Mesendoderm (in vitro differentiated cells): ENCODE measurements around the gene FGD4.

Experiments used
- DNase-seq: peaks from one replicate; pipeline ENCODE4 v3.0.0; 2013
- H2AK5ac ChIP-seq: 2 replicates; pipeline ENCODE4 v1.6.1; 2013; ENCODE audit warnings: low read length, inconsistent platforms
- H2BK120ac ChIP-seq: 2 replicates; pipeline ENCODE4 v1.6.1; 2013; ENCODE audit warnings: low read depth, mild to moderate bottlenecking, low read length, moderate library complexity, mixed read lengths
- H2BK15ac ChIP-seq: replicated peaks from 2 replicates; pipeline ENCODE4 v1.6.1; 2013; ENCODE audit warnings: low read depth, mild to moderate bottlenecking, moderate library complexity
- H2BK5ac ChIP-seq: 2 replicates; pipeline ENCODE4 v1.6.1; 2013; ENCODE audit warnings: low read length, inconsistent platforms
- H3K18ac ChIP-seq: 2 replicates; pipeline ENCODE4 v1.6.1; 2013; ENCODE audit warnings: mild to moderate bottlenecking, low read length, mixed read lengths
- H3K23ac ChIP-seq: one replicate; pipeline ENCODE4 v1.6.1; 2013; ENCODE audit warnings: low read length
- H3K27ac ChIP-seq: 2 replicates; pipeline ENCODE4 v1.5.1; 2013; ENCODE audit warnings: low read depth, mild to moderate bottlenecking, inconsistent platforms, low read length, moderate library complexity
- H3K27me3 ChIP-seq: 2 replicates; pipeline ENCODE4 v1.6.1; 2013; ENCODE audit warnings: low read length, control low read depth, mild to moderate bottlenecking, inconsistent platforms; ENCODE audit not compliant: insufficient read depth, poor library complexity
- H3K36me3 ChIP-seq: 2 replicates; pipeline ENCODE4 v1.6.1; 2013; ENCODE audit warnings: low read length, inconsistent platforms; ENCODE audit not compliant: control insufficient read depth, insufficient read depth
- H3K4ac ChIP-seq: one replicate; pipeline ENCODE4 v1.6.1; 2013; ENCODE audit warnings: low read depth, mild to moderate bottlenecking, low read length, moderate library complexity
- H3K4me1 ChIP-seq: 2 replicates; pipeline ENCODE4 v1.6.1; 2013; ENCODE audit warnings: low read depth, low read length, inconsistent platforms; ENCODE audit not compliant: control insufficient read depth
- H3K4me2 ChIP-seq: 2 replicates; pipeline ENCODE4 v1.6.1; 2013; ENCODE audit warnings: low read length
- H3K4me3 ChIP-seq: 2 replicates; pipeline ENCODE4 v1.5.1; 2013; ENCODE audit warnings: mild to moderate bottlenecking, low read length
- H3K56ac ChIP-seq: one replicate; pipeline ENCODE4 v1.6.1; 2013; ENCODE audit warnings: low read length
- H3K79me1 ChIP-seq: 2 replicates; pipeline ENCODE4 v1.6.1; 2013; ENCODE audit warnings: low read length, inconsistent platforms
- H3K79me2 ChIP-seq: 2 replicates; pipeline ENCODE4 v1.6.1; 2013; ENCODE audit warnings: mild to moderate bottlenecking, low read length; ENCODE audit not compliant: control insufficient read depth, insufficient read depth
- H3K9ac ChIP-seq: 2 replicates; pipeline ENCODE4 v1.6.1; 2013; ENCODE audit warnings: low read length, inconsistent platforms
- H4K5ac ChIP-seq: one replicate; pipeline ENCODE4 v1.6.1; 2013; ENCODE audit warnings: low read length
- H4K8ac ChIP-seq: one replicate; pipeline ENCODE4 v1.6.1; 2013; ENCODE audit warnings: low read depth, mild to moderate bottlenecking, control low read depth, low read length, moderate library complexity
- WGBS: extraction: QIAGEN DNeasy Blood & Tissue Kit; methylation state at CpG from one replicate; pipeline ENCODE4 v1.1.7; 2013; ENCODE audit warnings: low lambda C conversion rate, missing lambda C conversion rate; ENCODE audit not compliant: insufficient coverage; ENCODE audit errors: extremely low coverage; 5-methylcytosine and 5-hydroxymethylcytosine counted together

The FGD4 gene

DNA sequence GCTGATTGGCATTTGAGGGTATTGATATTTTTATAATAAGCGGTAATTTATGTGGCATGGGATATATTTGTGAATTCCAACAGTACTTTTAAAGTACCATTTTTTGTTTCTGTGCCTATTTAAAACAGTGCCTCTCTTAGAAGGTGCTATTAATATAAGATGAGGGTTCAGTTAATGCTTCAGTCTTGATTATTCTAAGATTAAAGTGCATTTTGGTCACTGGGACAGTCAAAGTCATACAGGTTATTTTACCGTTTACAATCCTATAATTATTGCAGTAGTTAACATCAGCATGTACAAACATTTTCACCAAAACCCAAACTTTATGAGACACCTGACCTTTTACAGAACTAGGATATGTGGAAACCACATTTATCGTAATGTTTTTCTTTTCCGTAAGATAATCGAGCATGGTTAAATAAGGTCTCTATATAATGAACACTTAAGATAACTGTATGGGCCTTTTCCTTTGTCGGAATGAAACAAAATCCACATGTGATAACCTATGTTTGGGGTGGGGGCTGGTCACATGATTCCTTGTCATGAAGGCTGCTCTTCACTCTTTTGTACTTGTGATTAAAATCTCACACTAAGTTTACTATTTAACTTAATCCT, 242.0 kb downstream of the FGD4 start:
- Histone ChIP-seq H3K23ac (no peak overlapping the region), H3K9ac (no peak overlapping the region), H3K79me2 (no peaks in the 10 kb centered on the region), H2BK5ac (no peak overlapping the region), H2BK120ac (no peak overlapping the region), H2AK5ac (no peak overlapping the region), H3K4me2 (no peak overlapping the region), H3K4ac (no peak overlapping the region), H3K79me1 (no peaks in the 10 kb centered on the region), H3K56ac (no peak overlapping the region), H3K36me3 (no peaks in the 10 kb centered on the region), H3K27me3 (no peaks in the 10 kb centered on the region), H3K27ac (no peak overlapping the region), H3K4me3 (no peak overlapping the region), H3K4me1 (no peaks in the 10 kb centered on the region), H2BK15ac (no peak overlapping the region), H3K18ac (no peak overlapping the region), H4K8ac (no peak overlapping the region), H4K5ac (no peak overlapping the region)
- no peak for DNase-seq
- 100% methylated on average over 1 of the region's 6 CpGs for WGBS

DNA sequence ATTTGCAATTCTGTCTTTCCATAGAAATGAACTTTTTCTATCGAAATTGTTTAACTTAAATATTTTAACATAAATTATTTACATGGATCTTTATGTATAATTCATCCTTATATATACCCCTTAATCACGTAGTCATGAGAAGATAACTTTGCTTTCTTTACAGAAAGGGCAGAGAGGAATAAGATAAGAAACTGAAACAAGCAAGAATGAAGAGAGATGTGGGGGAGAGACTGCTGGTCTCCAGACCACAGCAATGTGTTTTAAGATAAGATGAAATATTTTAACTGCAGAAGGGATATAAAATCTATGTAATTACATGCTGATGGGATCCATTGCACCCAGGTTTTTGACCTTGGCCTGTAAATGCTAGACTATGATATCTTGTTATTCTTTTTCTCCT, 245.1 kb downstream of the FGD4 start:
- Histone ChIP-seq H3K36me3 (no peaks in the 10 kb centered on the region), H2BK15ac (no peak overlapping the region)

DNA sequence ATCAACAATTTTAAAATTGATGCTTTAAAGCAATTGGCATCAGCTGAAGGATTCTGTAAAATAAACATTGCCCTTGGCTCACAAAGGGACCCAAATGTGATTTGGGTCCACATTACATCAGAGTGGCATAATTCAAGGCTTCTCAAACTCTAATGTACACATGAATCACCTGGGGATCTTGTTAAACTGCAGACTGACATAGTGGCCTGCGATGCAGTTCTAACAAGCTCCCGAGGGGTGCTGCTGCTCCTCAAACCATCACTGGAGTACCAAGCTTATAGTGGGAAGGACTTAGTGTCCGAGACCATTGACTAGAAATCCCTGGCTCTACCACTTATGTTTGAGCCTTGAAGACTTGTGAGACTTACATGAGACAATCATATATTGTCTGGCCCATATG, 247.9 kb downstream of the FGD4 start:
- H3K9ac ChIP-seq = no peak overlapping the region
- WGBS = no CpG with 5 or more reads among the region's 3 CpGs
- no peak overlapping the region for H2BK5ac ChIP-seq
- H3K4me3 ChIP-seq = no peak overlapping the region
- no peaks in the 10 kb centered on the region for H3K27me3 ChIP-seq
- H3K23ac ChIP-seq = no peak overlapping the region
- H3K18ac ChIP-seq = no peak overlapping the region
- H2AK5ac ChIP-seq = no peak overlapping the region
- no peak overlapping the region for H4K8ac ChIP-seq
- no peak overlapping the region for H2BK120ac ChIP-seq
- no peak for DNase-seq
- no peaks in the 10 kb centered on the region for H3K79me2 ChIP-seq
- no peaks in the 10 kb centered on the region for H3K4me1 ChIP-seq
- no peak overlapping the region for H4K5ac ChIP-seq
- no peaks in the 10 kb centered on the region for H3K79me1 ChIP-seq
- H3K4me2 ChIP-seq = no peak overlapping the region
- no peak overlapping the region for H2BK15ac ChIP-seq
- H3K4ac ChIP-seq = no peak overlapping the region
- H3K36me3 ChIP-seq = no peaks in the 10 kb centered on the region
- no peak overlapping the region for H3K27ac ChIP-seq
- H3K56ac ChIP-seq = no peak overlapping the region

More for the DNA sequence above, 245.1 kb downstream of the FGD4 start:
- Histone ChIP-seq H2BK120ac (no peak overlapping the region), H4K8ac (no peak overlapping the region), H3K27ac (no peak overlapping the region), H3K4me3 (no peak overlapping the region), H3K79me2 (no peaks in the 10 kb centered on the region), H3K4me2 (no peak overlapping the region), H3K23ac (no peak overlapping the region), H3K9ac (no peak overlapping the region), H2BK5ac (no peak overlapping the region), H3K4ac (no peak overlapping the region), H3K4me1 (no peaks in the 10 kb centered on the region), H2AK5ac (no peak overlapping the region), H3K27me3 (no peaks in the 10 kb centered on the region), H3K18ac (no peak overlapping the region), H3K79me1 (no peaks in the 10 kb centered on the region), H3K56ac (no peak overlapping the region), H4K5ac (no peak overlapping the region)
- DNase-seq = no peak
- 100% methylated on average over 2 of the region's 2 CpGs for WGBS

DNA sequence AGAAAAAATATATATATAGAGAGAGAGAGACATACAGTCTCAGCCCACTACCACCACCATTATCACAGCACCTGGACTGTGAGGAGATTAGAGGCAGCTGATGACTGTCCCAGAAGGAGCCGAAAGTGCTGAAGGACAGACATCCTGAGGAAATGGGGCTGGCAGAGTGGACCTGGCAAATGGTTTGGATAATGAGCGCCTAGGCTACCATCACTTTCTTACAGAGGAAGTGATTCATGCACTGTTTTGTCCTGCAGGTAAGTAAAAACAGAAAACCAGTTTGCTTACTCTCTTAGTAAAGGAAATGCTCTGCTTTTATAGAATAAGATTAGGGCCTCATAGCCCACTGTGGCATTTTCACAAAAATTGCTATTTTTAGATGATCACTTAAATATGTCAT, 251.2 kb downstream of the FGD4 start:
- H3K36me3 ChIP-seq = no peaks in the 10 kb centered on the region
- H3K56ac ChIP-seq = no peak overlapping the region
- peak; percentile 42 for DNase-seq
- H3K79me1 ChIP-seq = no peaks in the 10 kb centered on the region
- no peak overlapping the region for H3K23ac ChIP-seq
- no peak overlapping the region for H2BK5ac ChIP-seq
- no peak overlapping the region for H3K18ac ChIP-seq
- H3K9ac ChIP-seq = no peak overlapping the region
- H2AK5ac ChIP-seq = no peak overlapping the region
- no peak overlapping the region for H3K4me3 ChIP-seq
- H3K79me2 ChIP-seq = no peaks in the 10 kb centered on the region
- H3K27me3 ChIP-seq = no peaks in the 10 kb centered on the region
- no peak overlapping the region for H4K8ac ChIP-seq
- no peak overlapping the region for H3K4me2 ChIP-seq
- no peak overlapping the region for H2BK120ac ChIP-seq
- no CpG with 5 or more reads among the region's 2 CpGs for WGBS
- no peak overlapping the region for H3K27ac ChIP-seq
- H3K4me1 ChIP-seq = no peaks in the 10 kb centered on the region
- no peak overlapping the region for H4K5ac ChIP-seq
- H2BK15ac ChIP-seq = no peak overlapping the region
- H3K4ac ChIP-seq = no peak overlapping the region

DNA sequence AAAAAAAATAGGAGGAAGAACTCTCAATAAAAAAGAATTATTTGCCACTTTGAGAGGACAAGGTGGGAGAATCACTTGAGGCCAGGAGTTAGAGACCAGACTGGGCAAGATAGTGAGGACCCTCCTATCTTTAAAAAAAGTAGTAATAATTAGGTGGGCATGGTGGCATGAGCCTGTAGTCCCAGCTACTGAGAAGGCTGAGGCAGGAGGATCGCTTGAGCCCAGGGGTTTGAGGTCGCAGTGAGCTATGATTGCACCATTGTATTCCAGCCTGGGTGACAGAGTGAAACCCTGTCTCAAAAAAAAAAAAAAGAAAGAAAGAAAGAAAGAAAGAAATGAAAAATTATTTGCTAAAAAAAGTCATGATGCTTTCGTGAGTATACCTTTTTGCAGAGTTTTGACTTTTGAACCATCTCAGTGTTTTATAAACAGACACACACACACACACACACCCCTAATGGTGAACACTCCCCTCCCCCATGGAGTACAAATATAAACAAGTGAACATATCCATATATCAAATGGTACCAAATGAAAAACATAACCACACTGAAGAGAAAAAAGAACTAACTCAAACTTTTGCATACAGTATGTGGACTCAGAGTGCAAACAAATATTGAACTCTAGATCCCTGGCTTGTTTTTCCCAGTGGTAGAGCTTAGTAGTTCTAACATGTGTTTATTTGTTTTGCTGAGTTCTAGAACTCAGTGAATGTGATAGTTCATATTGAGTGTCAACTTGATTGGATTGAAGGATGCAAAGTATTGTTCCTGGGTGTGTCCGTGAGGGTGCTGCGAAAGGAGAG, 252.0 kb downstream of the FGD4 start:
- no peaks in the 10 kb centered on the region for H3K36me3 ChIP-seq
- no peak overlapping the region for H3K56ac ChIP-seq
- no peaks in the 10 kb centered on the region for H3K27me3 ChIP-seq
- H3K79me1 ChIP-seq = no peaks in the 10 kb centered on the region
- no peak overlapping the region for H3K4me3 ChIP-seq
- DNase-seq = no peak
- H3K9ac ChIP-seq = no peak overlapping the region
- no peaks in the 10 kb centered on the region for H3K4me1 ChIP-seq
- H2BK5ac ChIP-seq = no peak overlapping the region
- no peak overlapping the region for H2BK15ac ChIP-seq
- no peak overlapping the region for H4K8ac ChIP-seq
- no peak overlapping the region for H3K27ac ChIP-seq
- no peak overlapping the region for H3K18ac ChIP-seq
- H2AK5ac ChIP-seq = no peak overlapping the region
- no peaks in the 10 kb centered on the region for H3K79me2 ChIP-seq
- H4K5ac ChIP-seq = no peak overlapping the region
- no CpG with 5 or more reads among the region's 5 CpGs for WGBS
- no peak overlapping the region for H3K23ac ChIP-seq
- peak overlapping the region; percentile 12 for H3K4ac ChIP-seq
- no peak overlapping the region for H3K4me2 ChIP-seq
- H2BK120ac ChIP-seq = no peak overlapping the region

DNA sequence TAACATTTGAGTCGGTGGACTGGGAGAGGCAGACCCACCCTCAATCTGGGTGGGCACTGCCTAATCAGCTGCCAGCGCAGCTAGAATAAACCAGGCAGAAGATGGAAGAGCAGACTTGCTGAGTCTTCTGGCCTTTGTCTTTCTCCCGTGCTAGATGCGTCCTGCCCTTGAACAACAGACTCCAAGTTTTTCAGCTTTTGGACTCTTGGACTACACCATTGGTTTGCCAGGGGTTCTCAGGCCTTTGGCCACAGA, 252.5 kb downstream of the FGD4 start:
- H2BK120ac ChIP-seq = no peak overlapping the region
- H3K79me1 ChIP-seq = no peaks in the 10 kb centered on the region
- H3K4ac ChIP-seq = no peak overlapping the region
- no peak overlapping the region for H4K8ac ChIP-seq
- no peak overlapping the region for H3K27ac ChIP-seq
- H3K4me3 ChIP-seq = no peak overlapping the region
- H3K18ac ChIP-seq = no peak overlapping the region
- no peak overlapping the region for H2BK15ac ChIP-seq
- H3K36me3 ChIP-seq = no peaks in the 10 kb centered on the region
- DNase-seq = no peak
- H3K4me1 ChIP-seq = no peaks in the 10 kb centered on the region
- H2BK5ac ChIP-seq = no peak overlapping the region
- H3K79me2 ChIP-seq = no peaks in the 10 kb centered on the region
- no peak overlapping the region for H2AK5ac ChIP-seq
- no CpG with 5 or more reads among the region's 4 CpGs for WGBS
- H4K5ac ChIP-seq = no peak overlapping the region
- no peak overlapping the region for H3K23ac ChIP-seq
- no peak overlapping the region for H3K9ac ChIP-seq
- no peak overlapping the region for H3K4me2 ChIP-seq
- no peaks in the 10 kb centered on the region for H3K27me3 ChIP-seq
- H3K56ac ChIP-seq = no peak overlapping the region
